Measurements from ENCODE around the gene PARP1. TPM values are rescaled to one million over a fixed set of nuclear protein-coding genes. Genes with fewer than 3 reads are reported as not detected.
A peak's percentile ranks its signal among the peaks of the same experiment; 100 is the strongest.

Gene PARP1
- total and polyA plus RNA-seq, 2 donors (not counting 1 experiment from before 2014, with no cell fraction given), result 61.7 to 78.4 TPM

DNA sequence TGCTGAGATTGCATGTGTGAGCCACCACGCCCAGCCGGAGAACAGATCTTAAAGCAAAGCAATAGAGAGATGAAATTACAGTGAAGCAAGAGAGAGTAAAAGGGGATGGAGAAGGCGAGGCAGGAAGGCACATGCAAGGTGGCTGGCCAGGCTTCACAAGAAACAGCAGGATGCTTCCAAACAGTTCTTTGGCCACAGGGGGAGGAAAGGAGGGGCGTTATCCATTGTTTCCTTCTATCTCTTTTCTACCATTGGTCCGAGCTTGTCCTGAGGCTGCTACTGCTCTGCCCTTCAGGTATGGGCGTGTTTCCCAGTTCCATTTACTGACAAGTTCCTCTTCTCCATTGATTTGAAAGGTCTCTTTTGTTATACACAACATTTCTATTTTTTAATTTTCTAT is 33.7 kb upstream of the PARP1 start:
- Histone ChIP-seq H3K79me2 (ENCODE audit: control insufficient read depth, insufficient read depth, low read length) (no peaks in the 10 kb centered on the region), H3K27me3 (ENCODE audit: control insufficient read depth, insufficient read depth, low read length) (peaks cover 3% of the 10 kb centered on the region), H3K4me2 (ENCODE audit: extremely low read depth, insufficient read depth, low read length) (no peak overlapping the region), H3K4me1 (ENCODE audit: control insufficient read depth, extremely low read depth, insufficient read depth, low read length) (no peaks in the 10 kb centered on the region), H2AFZ (ENCODE audit: low read length) (no peak overlapping the region), H3K36me3 (ENCODE audit: control insufficient read depth, insufficient read depth, low read length) (no peaks in the 10 kb centered on the region), H3K27ac (ENCODE audit: insufficient read depth, low read length) (no peak overlapping the region), H4K20me1 (ENCODE audit: control insufficient read depth, extremely low read depth, insufficient read depth, low read length) (no peaks in the 10 kb centered on the region), H3K4me3 (replicated peaks in 1 of 4; ENCODE audit: control extremely low read depth in 1 of 4, insufficient read depth in 1 of 4, low read depth in 3 of 4, low read length in 4 of 4) (no peak overlapping the region), H3K9ac (ENCODE audit: insufficient read depth, low read length) (no peak overlapping the region), H3K9me3 (ENCODE audit: control insufficient read depth, insufficient read depth, low read depth, low read length) (no peaks in the 10 kb centered on the region)
- no peak for TF ChIP-seq EZH2 (IDR thresholded peaks at IDR 0.05; ENCODE audit: low read length, missing control alignments)
- TF ChIP-seq, protein P1, sequence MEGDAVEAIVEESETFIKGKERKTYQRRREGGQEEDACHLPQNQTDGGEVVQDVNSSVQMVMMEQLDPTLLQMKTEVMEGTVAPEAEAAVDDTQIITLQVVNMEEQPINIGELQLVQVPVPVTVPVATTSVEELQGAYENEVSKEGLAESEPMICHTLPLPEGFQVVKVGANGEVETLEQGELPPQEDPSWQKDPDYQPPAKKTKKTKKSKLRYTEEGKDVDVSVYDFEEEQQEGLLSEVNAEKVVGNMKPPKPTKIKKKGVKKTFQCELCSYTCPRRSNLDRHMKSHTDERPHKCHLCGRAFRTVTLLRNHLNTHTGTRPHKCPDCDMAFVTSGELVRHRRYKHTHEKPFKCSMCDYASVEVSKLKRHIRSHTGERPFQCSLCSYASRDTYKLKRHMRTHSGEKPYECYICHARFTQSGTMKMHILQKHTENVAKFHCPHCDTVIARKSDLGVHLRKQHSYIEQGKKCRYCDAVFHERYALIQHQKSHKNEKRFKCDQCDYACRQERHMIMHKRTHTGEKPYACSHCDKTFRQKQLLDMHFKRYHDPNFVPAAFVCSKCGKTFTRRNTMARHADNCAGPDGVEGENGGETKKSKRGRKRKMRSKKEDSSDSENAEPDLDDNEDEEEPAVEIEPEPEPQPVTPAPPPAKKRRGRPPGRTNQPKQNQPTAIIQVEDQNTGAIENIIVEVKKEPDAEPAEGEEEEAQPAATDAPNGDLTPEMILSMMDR (conservative IDR thresholded peaks at IDR 0.05 in 1 of 2, IDR thresholded peaks at IDR 0.05 in 1 of 2; ENCODE audit: low read depth in 1 of 2, low read length in 2 of 2), result no peak
- DNase-seq (ENCODE audit: low read depth in 2 of 2), result no peak

DNA sequence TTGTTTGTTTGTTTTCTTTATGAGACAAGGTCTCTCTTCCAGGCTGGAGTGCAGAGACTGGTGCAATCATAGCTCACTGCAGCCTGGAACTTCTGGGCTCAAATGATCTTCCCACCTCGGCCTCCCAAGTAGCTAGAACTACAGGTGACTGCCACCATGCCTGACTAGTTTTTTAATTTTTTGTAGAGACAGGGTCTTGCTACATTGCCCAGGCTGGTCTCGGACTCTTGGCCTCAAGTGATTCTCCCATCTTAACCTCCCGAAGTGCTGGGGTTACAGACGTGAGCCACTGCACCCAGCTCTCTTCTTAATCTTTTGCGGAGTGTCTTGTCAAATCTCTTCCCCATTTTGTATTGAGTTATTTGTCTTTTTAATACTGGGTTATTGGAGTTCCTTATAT is 32.6 kb upstream of the PARP1 start:
- TF ChIP-seq, protein P1 (conservative IDR thresholded peaks at IDR 0.05 in 1 of 2, IDR thresholded peaks at IDR 0.05 in 1 of 2; ENCODE audit: low read depth in 1 of 2, low read length in 2 of 2), result no peak
- TF ChIP-seq EZH2 (IDR thresholded peaks at IDR 0.05; ENCODE audit: low read length, missing control alignments), result no peak
- no peak for DNase-seq (ENCODE audit: low read depth in 2 of 2)

DNA sequence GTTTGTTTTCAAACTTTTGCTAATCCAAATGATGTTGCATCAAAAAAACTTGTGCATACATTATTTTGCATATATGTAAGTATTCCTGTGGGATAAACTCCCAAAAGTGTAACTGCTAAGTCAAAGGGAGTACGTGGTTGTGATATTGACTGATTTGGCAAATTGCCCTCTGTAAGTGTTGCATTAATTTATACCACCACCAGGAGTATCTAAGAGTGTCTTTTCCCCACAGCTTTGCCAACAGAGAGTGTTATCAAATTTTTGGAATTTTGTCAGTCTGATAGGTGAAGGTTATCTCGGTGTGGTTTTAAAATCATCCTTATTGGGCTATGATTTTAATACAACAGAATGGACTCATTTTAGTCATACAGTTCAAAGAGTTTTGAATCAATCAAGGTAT is 30.1 kb upstream of the PARP1 start:
- Histone ChIP-seq H3K4me2 (ENCODE audit: extremely low read depth, insufficient read depth, low read length) (no peak overlapping the region), H3K79me2 (ENCODE audit: control insufficient read depth, insufficient read depth, low read length) (no peaks in the 10 kb centered on the region), H3K4me3 (replicated peaks in 1 of 4; ENCODE audit: control extremely low read depth in 1 of 4, insufficient read depth in 1 of 4, low read depth in 3 of 4, low read length in 4 of 4) (no peak overlapping the region), H4K20me1 (ENCODE audit: control insufficient read depth, extremely low read depth, insufficient read depth, low read length) (no peaks in the 10 kb centered on the region), H3K27ac (ENCODE audit: insufficient read depth, low read length) (no peak overlapping the region), H2AFZ (ENCODE audit: low read length) (no peak overlapping the region), H3K9me3 (ENCODE audit: control insufficient read depth, insufficient read depth, low read depth, low read length) (no peaks in the 10 kb centered on the region), H3K36me3 (ENCODE audit: control insufficient read depth, insufficient read depth, low read length) (no peaks in the 10 kb centered on the region), H3K27me3 (ENCODE audit: control insufficient read depth, insufficient read depth, low read length) (no peaks in the 10 kb centered on the region), H3K4me1 (ENCODE audit: control insufficient read depth, extremely low read depth, insufficient read depth, low read length) (no peaks in the 10 kb centered on the region), H3K9ac (ENCODE audit: insufficient read depth, low read length) (no peak overlapping the region)
- TF ChIP-seq EZH2 (IDR thresholded peaks at IDR 0.05; ENCODE audit: low read length, missing control alignments), result no peak
- TF ChIP-seq, protein P1 (conservative IDR thresholded peaks at IDR 0.05 in 1 of 2, IDR thresholded peaks at IDR 0.05 in 1 of 2; ENCODE audit: low read depth in 1 of 2, low read length in 2 of 2), result peak in 1 of 2 donors; percentile 20
- peak in 1 of 2 donors; percentile 11 for DNase-seq (ENCODE audit: low read depth in 2 of 2)

More for the DNA sequence above, 32.6 kb upstream of the PARP1 start:
- no peaks in the 10 kb centered on the region for H3K79me2 ChIP-seq (ENCODE audit: control insufficient read depth, insufficient read depth, low read length)
- no peaks in the 10 kb centered on the region for H3K4me1 ChIP-seq (ENCODE audit: control insufficient read depth, extremely low read depth, insufficient read depth, low read length)
- H4K20me1 ChIP-seq (ENCODE audit: control insufficient read depth, extremely low read depth, insufficient read depth, low read length), result no peaks in the 10 kb centered on the region
- H3K27ac ChIP-seq (ENCODE audit: insufficient read depth, low read length), result no peak overlapping the region
- no peak overlapping the region for H3K9ac ChIP-seq (ENCODE audit: insufficient read depth, low read length)
- no peak overlapping the region for H2AFZ ChIP-seq (ENCODE audit: low read length)
- H3K9me3 ChIP-seq (ENCODE audit: control insufficient read depth, insufficient read depth, low read depth, low read length), result no peaks in the 10 kb centered on the region
- peaks cover 2% of the 10 kb centered on the region for H3K27me3 ChIP-seq (ENCODE audit: control insufficient read depth, insufficient read depth, low read length)
- H3K4me2 ChIP-seq (ENCODE audit: extremely low read depth, insufficient read depth, low read length), result no peak overlapping the region
- no peaks in the 10 kb centered on the region for H3K36me3 ChIP-seq (ENCODE audit: control insufficient read depth, insufficient read depth, low read length)
- H3K4me3 ChIP-seq (replicated peaks in 1 of 4; ENCODE audit: control extremely low read depth in 1 of 4, insufficient read depth in 1 of 4, low read depth in 3 of 4, low read length in 4 of 4), result no peak overlapping the region

All from fibroblast of lung (primary cell).